ENCODE data around the gene TJP2. TPM values are rescaled to one million over a fixed set of nuclear protein-coding genes. Genes with fewer than 3 reads are reported as not detected.

TJP2 gene
- total RNA-seq, 2 experiments from 2014 or later: 6.3 to 8.0 TPM

DNA sequence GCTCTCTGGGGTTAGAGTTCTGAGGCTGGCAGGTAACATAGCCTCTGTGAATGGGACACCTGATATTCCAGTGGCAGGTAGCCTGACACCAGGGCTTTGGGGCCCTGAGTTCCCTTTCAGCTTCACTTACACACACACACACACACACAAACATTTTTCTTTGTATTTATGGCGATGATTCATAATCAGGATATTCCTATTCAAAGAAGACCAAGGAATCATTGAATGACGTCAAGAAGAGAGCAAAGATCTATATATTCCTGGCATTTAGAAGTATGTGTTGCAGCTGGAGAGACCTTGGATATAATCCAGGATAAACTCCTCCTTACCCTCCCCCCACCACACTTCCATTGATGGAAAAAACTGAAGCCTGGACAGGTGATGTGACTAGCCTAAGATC lies 143.0 kb downstream of the TJP2 start:
- Histone ChIP-seq H3K36me3 (ENCODE audit: insufficient read depth, low read length) (no peaks in the 10 kb centered on the region), H3K27ac (ENCODE audit: low read depth in 1 of 2, low read length in 2 of 2) (no peak overlapping the region), H3K4me1 (ENCODE audit: insufficient read depth, low read length) (no peaks in the 10 kb centered on the region), H3K9me3 (ENCODE audit: control insufficient read depth in 1 of 2, insufficient read depth in 1 of 2, low read length in 2 of 2) (peaks cover 9 to 16% of the 10 kb centered on the region in 2 experiments), H3K27me3 (ENCODE audit: control insufficient read depth in 1 of 2, insufficient read depth in 2 of 2, low read length in 2 of 2) (peaks cover 4 to 9% of the 10 kb centered on the region in 2 experiments), H3K4me3 (ENCODE audit: low read length) (no peak overlapping the region)
- no peak for DNase-seq
- intact Hi-C loops (cut with DNase I, micrococcal nuclease): no loop called here
- H3K4me3 Mint-ChIP-seq: no peak overlapping the region
- H3K27ac Mint-ChIP-seq: no peak overlapping the region
- POLR2A ChIA-PET: no interaction called here
- CTCF ChIA-PET: no interaction called here
- peaks cover 43% of the 10 kb centered on the region for H3K27me3 Mint-ChIP-seq
- H3K9me3 Mint-ChIP-seq: peaks cover 4% of the 10 kb centered on the region
- H3K4me1 Mint-ChIP-seq (ENCODE audit: low read depth): no peaks in the 10 kb centered on the region
- no peak for ATAC-seq (ENCODE audit: poor library complexity)
- H3K36me3 Mint-ChIP-seq (ENCODE audit: low read depth): no peaks in the 10 kb centered on the region
- TF ChIP-seq, protein P1, sequence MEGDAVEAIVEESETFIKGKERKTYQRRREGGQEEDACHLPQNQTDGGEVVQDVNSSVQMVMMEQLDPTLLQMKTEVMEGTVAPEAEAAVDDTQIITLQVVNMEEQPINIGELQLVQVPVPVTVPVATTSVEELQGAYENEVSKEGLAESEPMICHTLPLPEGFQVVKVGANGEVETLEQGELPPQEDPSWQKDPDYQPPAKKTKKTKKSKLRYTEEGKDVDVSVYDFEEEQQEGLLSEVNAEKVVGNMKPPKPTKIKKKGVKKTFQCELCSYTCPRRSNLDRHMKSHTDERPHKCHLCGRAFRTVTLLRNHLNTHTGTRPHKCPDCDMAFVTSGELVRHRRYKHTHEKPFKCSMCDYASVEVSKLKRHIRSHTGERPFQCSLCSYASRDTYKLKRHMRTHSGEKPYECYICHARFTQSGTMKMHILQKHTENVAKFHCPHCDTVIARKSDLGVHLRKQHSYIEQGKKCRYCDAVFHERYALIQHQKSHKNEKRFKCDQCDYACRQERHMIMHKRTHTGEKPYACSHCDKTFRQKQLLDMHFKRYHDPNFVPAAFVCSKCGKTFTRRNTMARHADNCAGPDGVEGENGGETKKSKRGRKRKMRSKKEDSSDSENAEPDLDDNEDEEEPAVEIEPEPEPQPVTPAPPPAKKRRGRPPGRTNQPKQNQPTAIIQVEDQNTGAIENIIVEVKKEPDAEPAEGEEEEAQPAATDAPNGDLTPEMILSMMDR (IDR thresholded peaks at IDR 0.05): no peak

DNA sequence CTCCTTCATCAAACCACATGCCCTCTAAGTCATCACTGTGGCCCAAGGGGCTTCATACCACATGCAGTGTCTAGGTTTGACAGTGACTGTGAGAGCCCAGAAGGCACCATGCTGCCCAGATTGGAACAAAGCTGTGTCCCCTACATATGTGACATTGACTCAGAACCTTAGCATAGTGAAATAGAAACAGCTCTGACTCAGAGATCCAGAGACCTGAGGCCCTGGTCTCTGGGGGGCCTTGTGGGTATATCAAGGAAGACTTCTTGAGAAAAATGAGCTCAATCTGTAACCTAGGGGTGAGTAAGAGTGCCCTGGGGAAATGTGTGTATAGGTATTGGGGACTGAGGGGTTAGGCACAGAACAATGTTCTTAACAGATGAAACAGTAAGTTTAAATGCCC lies 143.8 kb downstream of the TJP2 start:
- Histone ChIP-seq H3K27me3 (ENCODE audit: control insufficient read depth in 1 of 2, insufficient read depth in 2 of 2, low read length in 2 of 2) (peaks cover 4 to 13% of the 10 kb centered on the region in 2 experiments), H3K4me3 (ENCODE audit: low read length) (no peak overlapping the region), H3K36me3 (ENCODE audit: insufficient read depth, low read length) (no peaks in the 10 kb centered on the region), H3K4me1 (ENCODE audit: insufficient read depth, low read length) (no peaks in the 10 kb centered on the region), H3K9me3 (ENCODE audit: control insufficient read depth in 1 of 2, insufficient read depth in 1 of 2, low read length in 2 of 2) (peaks cover 5 to 9% of the 10 kb centered on the region in 2 experiments), H3K27ac (ENCODE audit: low read depth in 1 of 2, low read length in 2 of 2) (no peak overlapping the region)
- POLR2A ChIA-PET: no interaction called here
- DNase-seq: no peak
- Mint-ChIP-seq H3K27me3 (peaks cover 48% of the 10 kb centered on the region), H3K27ac (no peak overlapping the region), H3K4me1 (ENCODE audit: low read depth) (no peaks in the 10 kb centered on the region), H3K36me3 (ENCODE audit: low read depth) (no peaks in the 10 kb centered on the region), H3K4me3 (no peak overlapping the region), H3K9me3 (no peaks in the 10 kb centered on the region)
- intact Hi-C loops (cut with DNase I, micrococcal nuclease): no loop called here
- TF ChIP-seq, protein P1 (IDR thresholded peaks at IDR 0.05): no peak
- CTCF ChIA-PET: no interaction called here
- ATAC-seq (ENCODE audit: poor library complexity): no peak

DNA sequence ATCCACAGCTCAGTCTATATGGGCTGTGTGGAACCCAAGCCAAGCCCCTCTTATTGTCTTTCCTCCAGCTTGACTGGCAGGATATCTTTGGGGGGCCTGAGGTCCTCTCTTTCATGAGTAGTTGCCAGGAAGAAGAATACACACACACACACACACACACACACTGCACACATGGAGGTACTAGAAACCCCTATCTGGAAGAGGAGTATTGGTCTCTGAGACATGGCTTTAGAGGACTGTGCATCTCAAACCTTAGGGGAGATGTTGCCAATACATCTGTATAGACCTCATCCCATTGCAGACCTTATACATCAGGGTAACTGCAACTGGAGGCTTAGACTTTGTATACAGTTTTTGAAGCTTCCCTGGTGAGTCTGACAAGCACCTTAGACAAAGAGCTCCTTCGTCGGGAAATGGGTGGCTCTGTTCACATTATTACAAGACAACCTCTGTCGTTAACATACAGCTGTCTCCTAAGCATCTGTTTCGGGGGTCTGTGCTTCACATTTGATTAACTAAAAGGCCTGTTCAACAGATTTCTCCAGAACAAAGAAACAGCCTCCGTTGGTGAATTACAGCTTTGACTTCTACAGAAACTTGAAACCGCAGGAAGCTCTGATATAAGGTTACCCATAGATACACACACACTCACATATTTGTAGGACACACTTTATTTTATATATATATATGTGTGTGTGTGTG lies 145.4 kb downstream of the TJP2 start:
- H3K4me3 Mint-ChIP-seq: no peak overlapping the region
- H3K4me1 ChIP-seq (ENCODE audit: insufficient read depth, low read length): no peaks in the 10 kb centered on the region
- no peak for ATAC-seq (ENCODE audit: poor library complexity)
- no peak overlapping the region for H3K27ac Mint-ChIP-seq
- ChIA-PET POLR2A (no interaction called here), CTCF (no interaction called here)
- no peak overlapping the region for H3K4me3 ChIP-seq (ENCODE audit: low read length)
- peaks cover 6 to 20% of the 10 kb centered on the region in 2 experiments for H3K27me3 ChIP-seq (ENCODE audit: control insufficient read depth in 1 of 2, insufficient read depth in 2 of 2, low read length in 2 of 2)
- H3K36me3 ChIP-seq (ENCODE audit: insufficient read depth, low read length): no peaks in the 10 kb centered on the region
- no peaks in the 10 kb centered on the region for H3K4me1 Mint-ChIP-seq (ENCODE audit: low read depth)
- TF ChIP-seq, protein P1 (IDR thresholded peaks at IDR 0.05): no peak
- intact Hi-C loops (cut with DNase I, micrococcal nuclease): no loop called here
- H3K9me3 Mint-ChIP-seq: no peaks in the 10 kb centered on the region
- no peak for DNase-seq
- no peaks in the 10 kb centered on the region for H3K9me3 ChIP-seq (ENCODE audit: control insufficient read depth in 1 of 2, insufficient read depth in 1 of 2, low read length in 2 of 2)
- H3K27ac ChIP-seq (ENCODE audit: low read depth in 1 of 2, low read length in 2 of 2): no peak overlapping the region
- H3K36me3 Mint-ChIP-seq (ENCODE audit: low read depth): no peaks in the 10 kb centered on the region
- H3K27me3 Mint-ChIP-seq: peaks cover 58% of the 10 kb centered on the region
